Panc1 (cell line): Measurements from ENCODE around the gene PRR22. TPM values are rescaled to one million over a fixed set of nuclear protein-coding genes. Genes with fewer than 3 reads are reported as not detected.

ENCODE experiments used
- ATAC-seq: fragments of 200-7000 bp; cut with Tn5 transposase; 2 replicates; pipeline ENCODE4 v1.9.1; 2020; ENCODE audit warnings: mild to moderate bottlenecking, moderate library complexity
- BruUV-seq: library from RNA; stranded (reverse); fragments of 400-500 nt; replicated peaks from 2 replicates; lab custom pipeline; 2021; lab: Mats Ljungman, UMichigan
- CTCF ChIA-PET: fragments of 300-600 bp; sonication (Branson Sonifier 250); formaldehyde crosslinking; loops from one replicate; lab custom pipeline; 2022; ENCODE audit warnings: antibody characterized with exemption; lab: Charles Lee
- POLR2A ChIA-PET: fragments of 300-600 bp; sonication (Branson Sonifier 250); formaldehyde crosslinking; loops from one replicate; lab custom pipeline; 2022; ENCODE audit warnings: antibody characterized with exemption; lab: Charles Lee
- DNase-seq: peaks from one replicate; pipeline ENCODE4 v3.0.0-alpha.2; 2010; ENCODE audit warnings: low read depth, low spot score
- H3K27ac ChIP-seq: 2 replicates; pipeline ENCODE4 v1.5.1; 2011; ENCODE audit warnings: mild to moderate bottlenecking, low read length, inconsistent platforms
- H3K27me3 ChIP-seq: fragments of 200-500 bp; sonication (Bioruptor generic); 2 replicates; pipeline ENCODE4 v1.6.0; 2014; ENCODE audit warnings: low read length, inconsistent platforms; ENCODE audit not compliant: control insufficient read depth, insufficient read depth
- H3K36me3 ChIP-seq: fragments of 200-500 bp; sonication (Bioruptor generic); 2 replicates; pipeline ENCODE4 v1.5.1; 2014; ENCODE audit warnings: inconsistent platforms, mild to moderate bottlenecking, low read length, moderate library complexity; ENCODE audit not compliant: control insufficient read depth, insufficient read depth
- H3K4me1 ChIP-seq: 2 replicates; pipeline ENCODE4 v1.5.1; 2011; ENCODE audit warnings: inconsistent platforms, mild to moderate bottlenecking, low read length, moderate library complexity; ENCODE audit not compliant: control insufficient read depth, insufficient read depth
- H3K4me3 ChIP-seq, 2 experiments: 2 replicates each; pipeline ENCODE4 v1.5.1; 2011 to 2012; ENCODE audit warnings: low read depth in 2 of 2, low read length in 2 of 2, mild to moderate bottlenecking in 2 of 2, inconsistent platforms in 1 of 2, moderate library complexity in 1 of 2
- H3K9me3 ChIP-seq: fragments of 200-500 bp; sonication (Bioruptor generic); 2 replicates; pipeline ENCODE4 v1.5.1; 2014; ENCODE audit warnings: low read depth, mild to moderate bottlenecking, inconsistent platforms, low read length, moderate library complexity; ENCODE audit not compliant: control insufficient read depth, insufficient read depth
- POLR2AphosphoS5 ChIP-seq: IDR thresholded peaks from 2 replicates; pipeline ENCODE4 v1.6.1; 2012; ENCODE audit warnings: mild to moderate bottlenecking, low read depth, low read length, moderate library complexity
- SIN3A ChIP-seq: IDR thresholded peaks from 2 replicates; pipeline ENCODE4 v1.6.1; 2012; ENCODE audit warnings: low read depth, mild to moderate bottlenecking, low read length, moderate library complexity, borderline replicate concordance; ENCODE audit not compliant: insufficient read depth
- TCF7L2 ChIP-seq: IDR thresholded peaks from 2 replicates; pipeline ENCODE4 v1.6.1; 2011; ENCODE audit warnings: mild to moderate bottlenecking, low read depth, low read length, inconsistent platforms
- in situ Hi-C: cut with HindIII; loops from 2 replicates; pipeline ENCODE4 v1.10.0; 2016; ENCODE audit warnings: low sequenced_read_pairs, low pct_unique_long_range_greater_than_20kb
- intact Hi-C: fragments of 100-400 bp; cut with micrococcal nuclease; formaldehyde crosslinking; loops from one replicate; pipeline ENCODE4 v1.10.0; 2022; ENCODE audit not compliant: unreplicated experiment
- total RNA-seq: library from RNA; stranded (reverse); gene quantifications from one replicate; pipeline ENCODE4 v1.2.1, GENCODE V29; 2021; ENCODE audit not compliant: unreplicated experiment
- TF ChIP-seq, protein P1 (sequence below), 2 experiments: IDR thresholded peaks; 2 replicates each; pipeline ENCODE4 v1.6.1; 2011 to 2012; ENCODE audit warnings: low read depth in 2 of 2, control low read depth in 1 of 2, low read length in 1 of 2, mild to moderate bottlenecking in 1 of 2, moderate library complexity in 1 of 2; ENCODE audit not compliant: insufficient read depth in 1 of 2
- TF ChIP-seq, protein P2 (sequence below): fragments of 450-650 bp; IDR thresholded peaks from 2 replicates; pipeline ENCODE4 v1.5.1; 2017; ENCODE audit warnings: mild to moderate bottlenecking

PRR22 gene
- total RNA-seq, 1 experiment from 2014 or later: 5.9 TPM

DNA sequence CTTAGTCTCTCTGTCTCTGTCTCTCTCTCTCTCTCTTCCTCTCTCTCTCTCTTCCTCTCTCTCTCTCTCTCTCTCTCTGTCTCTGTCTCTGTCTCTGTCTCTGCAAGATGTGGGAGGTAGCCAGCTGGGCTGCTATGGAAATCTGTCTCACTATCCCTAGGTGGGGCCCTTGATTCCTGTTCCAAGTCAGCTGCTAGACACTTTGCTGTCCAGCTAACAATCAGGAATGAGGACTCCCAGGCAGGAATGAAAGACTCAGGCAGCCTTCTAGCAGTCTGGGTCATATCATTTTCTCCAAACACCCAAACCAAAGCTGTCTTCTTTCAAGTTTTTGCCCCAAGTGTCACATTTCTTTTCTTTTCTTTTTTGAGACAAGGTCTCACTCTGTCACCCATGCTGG is 40.9 kb downstream of the PRR22 start:
- CTCF ChIA-PET: interaction anchor here (0.8 kb wide), 1 partner anchor 11 kb away, joined by 4 read pairs; no protein-coding TSS in a partner anchor
- POLR2A ChIA-PET: no interaction called here

DNA sequence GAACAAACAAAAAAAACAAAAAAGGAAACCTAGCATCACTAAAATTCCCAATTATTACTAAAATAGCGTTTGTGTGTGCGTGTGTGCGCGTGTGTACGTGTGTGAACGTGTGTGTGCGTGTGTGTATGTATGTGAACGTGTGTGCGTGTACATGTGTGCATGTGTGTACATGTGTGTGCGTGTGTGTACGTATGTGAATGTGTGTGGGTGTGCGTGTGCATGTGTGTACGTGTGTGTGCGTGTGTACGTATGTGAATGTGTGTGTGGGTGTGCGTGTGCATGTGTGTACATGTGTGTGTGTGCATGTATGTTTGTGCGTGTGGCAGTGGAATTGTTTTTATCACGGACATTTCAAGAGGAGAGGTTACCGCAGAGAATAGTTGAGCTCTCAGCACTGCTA is 42.5 kb downstream of the PRR22 start:
- intact Hi-C loops: no loop called here
- Histone ChIP-seq H3K36me3 (no peaks in the 10 kb centered on the region), H3K9me3 (no peaks in the 10 kb centered on the region), H3K27ac (no peak overlapping the region), H3K27me3 (no peaks in the 10 kb centered on the region), H3K4me3 (no peak overlapping the region), H3K4me1 (no peaks in the 10 kb centered on the region)
- TF ChIP-seq, protein P1, sequence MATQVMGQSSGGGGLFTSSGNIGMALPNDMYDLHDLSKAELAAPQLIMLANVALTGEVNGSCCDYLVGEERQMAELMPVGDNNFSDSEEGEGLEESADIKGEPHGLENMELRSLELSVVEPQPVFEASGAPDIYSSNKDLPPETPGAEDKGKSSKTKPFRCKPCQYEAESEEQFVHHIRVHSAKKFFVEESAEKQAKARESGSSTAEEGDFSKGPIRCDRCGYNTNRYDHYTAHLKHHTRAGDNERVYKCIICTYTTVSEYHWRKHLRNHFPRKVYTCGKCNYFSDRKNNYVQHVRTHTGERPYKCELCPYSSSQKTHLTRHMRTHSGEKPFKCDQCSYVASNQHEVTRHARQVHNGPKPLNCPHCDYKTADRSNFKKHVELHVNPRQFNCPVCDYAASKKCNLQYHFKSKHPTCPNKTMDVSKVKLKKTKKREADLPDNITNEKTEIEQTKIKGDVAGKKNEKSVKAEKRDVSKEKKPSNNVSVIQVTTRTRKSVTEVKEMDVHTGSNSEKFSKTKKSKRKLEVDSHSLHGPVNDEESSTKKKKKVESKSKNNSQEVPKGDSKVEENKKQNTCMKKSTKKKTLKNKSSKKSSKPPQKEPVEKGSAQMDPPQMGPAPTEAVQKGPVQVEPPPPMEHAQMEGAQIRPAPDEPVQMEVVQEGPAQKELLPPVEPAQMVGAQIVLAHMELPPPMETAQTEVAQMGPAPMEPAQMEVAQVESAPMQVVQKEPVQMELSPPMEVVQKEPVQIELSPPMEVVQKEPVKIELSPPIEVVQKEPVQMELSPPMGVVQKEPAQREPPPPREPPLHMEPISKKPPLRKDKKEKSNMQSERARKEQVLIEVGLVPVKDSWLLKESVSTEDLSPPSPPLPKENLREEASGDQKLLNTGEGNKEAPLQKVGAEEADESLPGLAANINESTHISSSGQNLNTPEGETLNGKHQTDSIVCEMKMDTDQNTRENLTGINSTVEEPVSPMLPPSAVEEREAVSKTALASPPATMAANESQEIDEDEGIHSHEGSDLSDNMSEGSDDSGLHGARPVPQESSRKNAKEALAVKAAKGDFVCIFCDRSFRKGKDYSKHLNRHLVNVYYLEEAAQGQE (IDR thresholded peaks at IDR 0.05; ENCODE audit: insufficient read depth in 1 of 2, low read depth in 2 of 2, low read length in 1 of 2): no peak
- TF ChIP-seq, protein P2, sequence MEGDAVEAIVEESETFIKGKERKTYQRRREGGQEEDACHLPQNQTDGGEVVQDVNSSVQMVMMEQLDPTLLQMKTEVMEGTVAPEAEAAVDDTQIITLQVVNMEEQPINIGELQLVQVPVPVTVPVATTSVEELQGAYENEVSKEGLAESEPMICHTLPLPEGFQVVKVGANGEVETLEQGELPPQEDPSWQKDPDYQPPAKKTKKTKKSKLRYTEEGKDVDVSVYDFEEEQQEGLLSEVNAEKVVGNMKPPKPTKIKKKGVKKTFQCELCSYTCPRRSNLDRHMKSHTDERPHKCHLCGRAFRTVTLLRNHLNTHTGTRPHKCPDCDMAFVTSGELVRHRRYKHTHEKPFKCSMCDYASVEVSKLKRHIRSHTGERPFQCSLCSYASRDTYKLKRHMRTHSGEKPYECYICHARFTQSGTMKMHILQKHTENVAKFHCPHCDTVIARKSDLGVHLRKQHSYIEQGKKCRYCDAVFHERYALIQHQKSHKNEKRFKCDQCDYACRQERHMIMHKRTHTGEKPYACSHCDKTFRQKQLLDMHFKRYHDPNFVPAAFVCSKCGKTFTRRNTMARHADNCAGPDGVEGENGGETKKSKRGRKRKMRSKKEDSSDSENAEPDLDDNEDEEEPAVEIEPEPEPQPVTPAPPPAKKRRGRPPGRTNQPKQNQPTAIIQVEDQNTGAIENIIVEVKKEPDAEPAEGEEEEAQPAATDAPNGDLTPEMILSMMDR: no peak
- POLR2A ChIA-PET: no interaction called here
- CTCF ChIA-PET: interaction anchor here (0.7 kb wide), 1 partner anchor 12 kb away, joined by 3 read pairs; no protein-coding TSS in a partner anchor
- BruUV-seq: no TSS peak
- ATAC-seq (no peak), DNase-seq (no peak)
- in situ Hi-C loops: no loop called here

More for the DNA sequence above, 40.9 kb downstream of the PRR22 start:
- no peak for TF ChIP-seq POLR2AphosphoS5
- TF ChIP-seq TCF7L2: no peak
- TF ChIP-seq, protein P1 (IDR thresholded peaks at IDR 0.05; ENCODE audit: insufficient read depth in 1 of 2, low read depth in 2 of 2, low read length in 1 of 2): no peak
- TF ChIP-seq SIN3A: no peak
- TF ChIP-seq, protein P2: no peak
- Histone ChIP-seq H3K9me3 (no peaks in the 10 kb centered on the region), H3K27ac (no peak overlapping the region), H3K4me3 (no peak overlapping the region), H3K36me3 (no peaks in the 10 kb centered on the region), H3K27me3 (no peaks in the 10 kb centered on the region), H3K4me1 (no peaks in the 10 kb centered on the region)
- BruUV-seq: no TSS peak
- intact Hi-C loops (no loop called here), in situ Hi-C loops (no loop called here)
- DNase-seq (no peak), ATAC-seq (no peak)
